AG04450 (cell line): ENCODE data around the gene FAM200B. TPM values are rescaled to one million over a fixed set of nuclear protein-coding genes. Genes with fewer than 3 reads are reported as not detected.
A peak's percentile ranks its signal among the peaks of the same experiment; 100 is the strongest.

ENCODE experiments used
- CTCF ChIA-PET: fragments of 300-600, 350-600 bp; formaldehyde crosslinking; extraction: SDS; loops from one replicate; lab custom pipeline; 2022; ENCODE audit warnings: antibody characterized with exemption, inconsistent platforms; lab: Charles Lee
- POLR2A ChIA-PET: fragments of 350-600 bp; formaldehyde crosslinking; extraction: SDS; loops from one replicate; lab custom pipeline; 2021; ENCODE audit warnings: antibody characterized with exemption, inconsistent platforms; lab: Yijun Ruan, JAX
- DNase-seq: peaks from one replicate; pipeline ENCODE4 v3.0.0-alpha.2; 2011; ENCODE audit warnings: low read depth, low spot score
- H3K27ac ChIP-seq: one replicate; pipeline ENCODE4 v1.5.1; 2012; ENCODE audit warnings: low read depth, low read length, control low read depth
- H3K27me3 ChIP-seq: one replicate; pipeline ENCODE4 v1.6.0; 2012; ENCODE audit warnings: low read length; ENCODE audit not compliant: control insufficient read depth, insufficient read depth
- H3K4me3 ChIP-seq: 2 replicates; pipeline ENCODE4 v1.5.1; 2011; ENCODE audit warnings: mild to moderate bottlenecking, low read depth, low read length, control low read depth
- H3K9me3 ChIP-seq: 2 replicates; pipeline ENCODE4 v1.5.1; 2012; ENCODE audit warnings: low read length; ENCODE audit not compliant: control insufficient read depth, insufficient read depth
- CTCF ChIP-seq: IDR thresholded peaks from 2 replicates; pipeline ENCODE4 v1.5.1; 2011; ENCODE audit warnings: low read depth, low read length, control low read depth, inconsistent platforms
- polyA plus RNA-seq: library from polyadenylated mRNA; depleted of rRNA; stranded (reverse); fragments of >200 nt; gene quantifications from 2 replicates; pipeline ENCODE4 v1.2.3, GENCODE V29; 2011

Gene FAM200B
- polyA plus RNA-seq, 1 experiment = 47.3 TPM

GRCh38 chr4:15676899-15677298 lies 4.7 kb upstream of the FAM200B start:
- no peak overlapping the region for H3K27ac ChIP-seq
- no peaks in the 10 kb centered on the region for H3K9me3 ChIP-seq
- no peak overlapping the region for H3K4me3 ChIP-seq
- no peak for DNase-seq
- no peak for TF ChIP-seq CTCF
- ChIA-PET POLR2A (interaction anchor here (0.6 kb wide), 1 partner anchor 455 kb away, joined by 4 read pairs; no protein-coding TSS in a partner anchor), CTCF (interaction anchor here (1.1 kb wide), 1 partner anchor 27 kb away, joined by 3 read pairs; no protein-coding TSS in a partner anchor)
- H3K27me3 ChIP-seq = no peaks in the 10 kb centered on the region

GRCh38 chr4:15677507-15677988 lies 4.1 kb upstream of the FAM200B start:
- ChIA-PET CTCF (no interaction called here), POLR2A (no interaction called here)
- H3K27ac ChIP-seq = no peak overlapping the region
- no peaks in the 10 kb centered on the region for H3K27me3 ChIP-seq
- H3K9me3 ChIP-seq = no peaks in the 10 kb centered on the region
- DNase-seq = no peak
- no peak overlapping the region for H3K4me3 ChIP-seq
- TF ChIP-seq CTCF = no peak

GRCh38 chr4:15681067-15681371 lies 608 bp upstream of the FAM200B start:
- Histone ChIP-seq H3K4me3 (peak overlapping the region; percentile 84), H3K27ac (peak overlapping the region; percentile 73), H3K9me3 (no peaks in the 10 kb centered on the region), H3K27me3 (no peaks in the 10 kb centered on the region)
- ChIA-PET POLR2A (interaction anchor here (0.7 to 3.1 kb wide), 6 partner anchors 9 to 202 kb away, joined by 3 to 25 read pairs (median 4); partner anchors contain the start of gene FBXL5), CTCF (no interaction called here)
- no peak for DNase-seq
- no peak for TF ChIP-seq CTCF

GRCh38 chr4:15682242-15683142 lies 865 bp downstream of the FAM200B start:
- no peak for DNase-seq
- Histone ChIP-seq H3K9me3 (no peaks in the 10 kb centered on the region), H3K4me3 (peak overlapping the region; percentile 90), H3K27me3 (no peaks in the 10 kb centered on the region), H3K27ac (peak overlapping the region; percentile 92)
- ChIA-PET CTCF (interaction anchor here (1.5 kb wide), 2 partner anchors 29 to 203 kb away, joined by 4 to 7 read pairs; no protein-coding TSS in a partner anchor), POLR2A (interaction anchor here (0.8 to 3.1 kb wide), 8 partner anchors 8 to 1716 kb away, joined by 3 to 25 read pairs (median 4); partner anchors contain the start of genes BST1 and FBXL5)
- no peak for TF ChIP-seq CTCF

- CTCF ChIA-PET = interaction anchor here (1.5 kb wide), 2 partner anchors 29 to 204 kb away, joined by 4 to 7 read pairs; no protein-coding TSS in a partner anchor
- Histone ChIP-seq H3K27me3 (no peaks in the 10 kb centered on the region), H3K9me3 (no peaks in the 10 kb centered on the region), H3K4me3 (peak overlapping the region; percentile 90), H3K27ac (no peak overlapping the region)
- POLR2A ChIA-PET = interaction anchor here (1.4 to 3.1 kb wide), 5 partner anchors 9 to 35 kb away, joined by 3 to 25 read pairs (median 7); partner anchors contain the start of genes BST1 and FBXL5
- no peak for DNase-seq
- TF ChIP-seq CTCF = no peak
Observed at GRCh38 chr4:15683143-15683495, 1.5 kb downstream of the FAM200B start.
